ENCODE data around the gene PFDN4. TPM values are rescaled to one million over a fixed set of nuclear protein-coding genes. Genes with fewer than 3 reads are reported as not detected.

The PFDN4 gene
- total RNA-seq, 6 experiments from 2014 or later: 31.6 to 37.1 (median 35.1) TPM

DNA sequence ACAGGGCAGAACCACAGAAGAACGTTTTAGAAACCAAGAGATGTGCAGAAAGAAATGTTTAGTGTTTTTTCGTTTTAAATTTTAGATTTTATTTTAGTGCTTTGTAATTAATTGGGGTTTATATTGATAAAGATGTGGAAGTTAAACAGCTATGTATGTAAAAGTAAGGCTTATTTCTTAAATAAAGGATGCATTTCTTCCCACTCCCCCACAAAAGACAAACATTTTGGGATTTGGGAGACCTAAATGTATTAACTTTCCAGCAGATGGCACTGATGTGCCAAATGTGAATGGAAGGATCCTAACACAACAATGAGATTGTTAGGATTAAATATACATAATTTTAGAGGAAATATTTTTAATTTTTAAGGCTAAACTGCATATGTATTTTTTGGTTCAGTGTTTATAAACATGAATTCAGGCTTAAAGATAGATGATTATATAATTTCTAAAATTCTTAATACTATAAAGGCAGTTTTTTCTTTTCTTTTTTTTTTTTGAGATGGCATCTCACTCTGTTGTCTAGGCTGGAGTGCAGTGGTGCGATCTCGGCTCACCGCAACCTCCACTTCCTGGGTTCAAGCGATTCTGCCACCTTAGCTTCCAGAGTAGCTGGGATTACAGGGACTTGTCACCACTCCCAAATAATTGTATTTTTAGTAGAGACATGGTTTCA, 12.0 kb downstream of the PFDN4 start:
- TF ChIP-seq, protein P1, sequence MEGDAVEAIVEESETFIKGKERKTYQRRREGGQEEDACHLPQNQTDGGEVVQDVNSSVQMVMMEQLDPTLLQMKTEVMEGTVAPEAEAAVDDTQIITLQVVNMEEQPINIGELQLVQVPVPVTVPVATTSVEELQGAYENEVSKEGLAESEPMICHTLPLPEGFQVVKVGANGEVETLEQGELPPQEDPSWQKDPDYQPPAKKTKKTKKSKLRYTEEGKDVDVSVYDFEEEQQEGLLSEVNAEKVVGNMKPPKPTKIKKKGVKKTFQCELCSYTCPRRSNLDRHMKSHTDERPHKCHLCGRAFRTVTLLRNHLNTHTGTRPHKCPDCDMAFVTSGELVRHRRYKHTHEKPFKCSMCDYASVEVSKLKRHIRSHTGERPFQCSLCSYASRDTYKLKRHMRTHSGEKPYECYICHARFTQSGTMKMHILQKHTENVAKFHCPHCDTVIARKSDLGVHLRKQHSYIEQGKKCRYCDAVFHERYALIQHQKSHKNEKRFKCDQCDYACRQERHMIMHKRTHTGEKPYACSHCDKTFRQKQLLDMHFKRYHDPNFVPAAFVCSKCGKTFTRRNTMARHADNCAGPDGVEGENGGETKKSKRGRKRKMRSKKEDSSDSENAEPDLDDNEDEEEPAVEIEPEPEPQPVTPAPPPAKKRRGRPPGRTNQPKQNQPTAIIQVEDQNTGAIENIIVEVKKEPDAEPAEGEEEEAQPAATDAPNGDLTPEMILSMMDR (IDR thresholded peaks at IDR 0.05): peak; percentile 82
- no peak overlapping the region for H3K27ac Mint-ChIP-seq
- H3K9me3 Mint-ChIP-seq: no peaks in the 10 kb centered on the region
- no peaks in the 10 kb centered on the region; the same call in 1 of the 2 replicates for H3K27me3 Mint-ChIP-seq (ENCODE audit: insufficient read depth)
- 0 out of 2 replicates have a peak, but pooled peaks cover 5% of the 10 kb centered on the region for H3K4me1 Mint-ChIP-seq (ENCODE audit: low read depth)
- 0 out of 2 replicates have a peak, but pooled peaks cover 4% of the 10 kb centered on the region for H3K36me3 Mint-ChIP-seq (ENCODE audit: low read depth)
- H3K4me3 Mint-ChIP-seq: no peak overlapping the region
- DNase-seq: peak; percentile 32

DNA sequence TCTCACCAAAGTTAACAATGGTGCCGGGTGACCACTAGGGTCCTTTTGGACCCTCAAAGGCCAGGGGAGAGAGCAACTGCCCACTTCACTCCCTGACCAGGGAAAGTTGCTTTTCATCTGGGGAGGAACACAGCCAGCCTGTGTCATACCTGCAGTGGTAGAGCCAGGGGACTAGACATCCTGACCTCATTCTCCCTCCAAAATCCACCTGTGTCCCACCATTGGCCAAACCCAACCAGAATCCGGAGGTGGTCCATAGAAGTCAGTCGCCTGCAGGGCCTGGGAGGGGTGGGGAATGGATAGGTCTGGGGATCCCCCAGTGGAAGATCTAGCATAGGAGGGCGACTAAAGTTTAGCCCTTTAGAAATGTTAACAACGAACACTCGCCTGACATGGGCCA, 12.8 kb downstream of the PFDN4 start:
- TF ChIP-seq, protein P1 (IDR thresholded peaks at IDR 0.05): no peak
- 0 out of 2 replicates have a peak, but pooled peaks cover 5% of the 10 kb centered on the region for H3K4me1 Mint-ChIP-seq (ENCODE audit: low read depth)

DNA sequence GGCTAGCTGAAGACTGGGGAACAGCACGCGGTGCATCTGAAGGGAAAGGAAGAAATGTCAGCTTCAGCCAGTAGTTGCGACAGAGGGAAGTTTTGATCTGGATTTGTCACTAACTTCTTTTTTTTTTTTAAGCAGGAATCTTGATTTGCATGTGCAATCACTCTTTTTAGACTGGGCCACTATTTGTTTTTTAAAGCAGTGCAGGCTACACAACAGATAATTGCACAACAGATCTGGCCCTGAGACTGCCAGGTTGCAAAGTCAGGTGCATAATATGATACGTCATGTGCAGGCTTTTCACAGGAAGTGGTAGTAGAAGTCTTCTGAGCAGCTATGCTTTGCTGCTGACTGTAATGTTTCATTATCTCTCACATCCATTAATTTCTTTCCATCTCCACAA, 13.5 kb downstream of the PFDN4 start:
- TF ChIP-seq, protein P1 (IDR thresholded peaks at IDR 0.05): no peak
- 0 out of 2 replicates have a peak, but pooled peaks cover 5% of the 10 kb centered on the region for H3K4me1 Mint-ChIP-seq (ENCODE audit: low read depth)
- H3K9me3 Mint-ChIP-seq: no peaks in the 10 kb centered on the region
- H3K27ac Mint-ChIP-seq: no peak overlapping the region
- H3K27me3 Mint-ChIP-seq (ENCODE audit: insufficient read depth): no peaks in the 10 kb centered on the region; the same call in 1 of the 2 replicates
- H3K4me3 Mint-ChIP-seq: no peak overlapping the region
- H3K36me3 Mint-ChIP-seq (ENCODE audit: low read depth): no peaks in the 10 kb centered on the region
- DNase-seq: no peak

More for the DNA sequence above, 12.8 kb downstream of the PFDN4 start:
- no peak overlapping the region for H3K27ac Mint-ChIP-seq
- H3K36me3 Mint-ChIP-seq (ENCODE audit: low read depth): 0 out of 2 replicates have a peak, but pooled peaks cover 3% of the 10 kb centered on the region
- no peaks in the 10 kb centered on the region for H3K9me3 Mint-ChIP-seq
- DNase-seq: no peak
- H3K4me3 Mint-ChIP-seq: no peak overlapping the region
- H3K27me3 Mint-ChIP-seq (ENCODE audit: insufficient read depth): no peaks in the 10 kb centered on the region; the same call in 1 of the 2 replicates

DNA sequence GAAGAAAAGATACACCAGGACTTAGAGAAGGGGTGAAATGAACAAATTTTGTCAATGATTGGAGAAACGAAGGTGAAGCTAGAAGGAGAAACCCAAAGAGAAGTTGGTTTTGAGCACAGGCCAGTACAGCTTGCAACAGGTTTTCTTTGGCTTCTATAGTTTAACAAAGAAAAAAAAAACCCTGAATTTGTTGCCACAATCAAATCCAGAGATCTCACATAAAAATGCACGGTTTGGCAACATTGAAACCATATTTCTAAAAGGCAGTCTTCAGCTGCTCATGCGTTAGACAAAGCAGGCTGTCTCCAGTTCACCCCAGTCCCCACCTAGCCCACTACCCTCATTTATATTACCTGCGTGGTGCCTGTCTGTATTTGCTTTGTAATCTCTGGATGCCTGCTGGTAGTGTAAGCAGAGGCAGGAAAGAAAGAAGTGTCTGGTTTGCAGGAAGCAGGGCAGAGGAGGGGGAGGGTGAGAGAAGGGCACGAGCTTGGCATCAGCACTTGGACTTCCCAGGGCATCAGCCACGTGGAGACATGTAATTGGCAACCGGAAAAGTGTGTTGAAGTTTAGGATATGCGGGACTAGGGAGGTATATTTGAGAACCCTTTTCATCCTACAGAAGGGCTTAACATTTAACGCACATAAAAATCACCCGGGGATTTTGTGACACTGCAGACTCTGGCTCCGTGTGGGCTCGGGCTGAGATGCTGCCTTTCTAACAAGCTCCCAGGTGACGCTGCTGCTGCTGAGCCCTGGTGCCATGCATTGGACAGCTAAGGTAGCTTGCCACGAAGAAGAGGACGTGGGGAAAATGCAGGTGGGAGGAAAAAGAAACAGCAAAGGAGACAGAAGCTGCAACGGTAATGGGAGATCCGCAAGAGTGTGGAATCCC, 14.4 kb downstream of the PFDN4 start:
- Mint-ChIP-seq H3K36me3 (ENCODE audit: low read depth) (no peaks in the 10 kb centered on the region), H3K27me3 (ENCODE audit: insufficient read depth) (no peaks in the 10 kb centered on the region; the same call in 1 of the 2 replicates), H3K9me3 (no peaks in the 10 kb centered on the region), H3K4me1 (ENCODE audit: low read depth) (0 out of 2 replicates have a peak, but pooled peaks cover 5% of the 10 kb centered on the region), H3K27ac (no peak overlapping the region; the same call in 1 of the 2 replicates), H3K4me3 (no peak overlapping the region)
- no peak for DNase-seq
- TF ChIP-seq, protein P1 (IDR thresholded peaks at IDR 0.05): no peak

DNA sequence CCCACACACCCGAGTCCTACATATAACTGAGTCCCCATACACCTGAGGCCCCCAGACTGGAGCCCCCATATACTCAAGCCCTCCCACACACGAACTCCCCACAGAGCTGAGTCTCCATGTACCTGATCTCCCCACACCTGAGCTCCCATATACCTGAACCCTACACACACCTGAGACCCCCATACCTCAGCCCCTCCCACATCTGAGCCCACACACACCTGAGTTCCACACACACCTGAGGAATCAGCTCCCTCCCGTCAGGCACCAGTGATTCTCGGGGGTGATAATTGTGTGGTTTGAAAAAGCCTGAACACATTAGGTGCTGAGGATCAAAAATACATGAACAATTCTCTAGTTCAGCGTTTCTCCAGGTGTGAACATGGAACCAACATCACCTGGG, 15.4 kb downstream of the PFDN4 start:
- no peak for DNase-seq
- H3K9me3 Mint-ChIP-seq: no peaks in the 10 kb centered on the region
- H3K4me3 Mint-ChIP-seq: no peak overlapping the region
- no peaks in the 10 kb centered on the region for H3K36me3 Mint-ChIP-seq (ENCODE audit: low read depth)
- TF ChIP-seq, protein P1 (IDR thresholded peaks at IDR 0.05): no peak
- H3K27me3 Mint-ChIP-seq (ENCODE audit: insufficient read depth): no peaks in the 10 kb centered on the region; the same call in 1 of the 2 replicates
- H3K27ac Mint-ChIP-seq: no peak overlapping the region
- 0 out of 2 replicates have a peak, but pooled peaks cover 5% of the 10 kb centered on the region for H3K4me1 Mint-ChIP-seq (ENCODE audit: low read depth)
